SK-N-SH (cell line): Measurements from ENCODE around the gene TARBP1. TPM values are rescaled to one million over a fixed set of nuclear protein-coding genes. Genes with fewer than 3 reads are reported as not detected.

Experiments
- CTCF ChIA-PET: fragments of 300-600, 350-600 bp; formaldehyde crosslinking; extraction: SDS; loops from one replicate; lab custom pipeline; 2021; lab: Yijun Ruan, JAX
- POLR2A ChIA-PET: fragments of 350-600 bp; sonication (Branson Sonifier 250); formaldehyde crosslinking; extraction: SDS; loops from one replicate; lab custom pipeline; 2020; ENCODE audit warnings: antibody characterized with exemption, inconsistent platforms; lab: Yijun Ruan, JAX
- DNase-seq: peaks from one replicate; pipeline ENCODE4 v3.0.0; 2012
- H2AFZ ChIP-seq: fragments of 200-600 bp; sonication (generic); 2 replicates; pipeline ENCODE4 v1.8.1; 2016; ENCODE audit warnings: antibody characterized with exemption, mild to moderate bottlenecking, low read depth
- H3F3A ChIP-seq: fragments of 200-600 bp; sonication (generic); replicated peaks from 2 replicates; pipeline ENCODE3; 2016; ENCODE audit warnings: antibody characterized with exemption, mild to moderate bottlenecking; ENCODE audit not compliant: insufficient read depth
- H3K27ac ChIP-seq, 2 experiments: fragments of 200-500 bp in 1 of 2; fragments of 200-600 bp in 1 of 2; sonication (Bioruptor generic) in 1 of 2; sonication (generic), shearing (Covaris generic) in 1 of 2; 2 replicates each; pipeline versions ENCODE4 v1.5.1 to v1.6.1; 2014 to 2016; ENCODE audit warnings: low read depth in 2 of 2, inconsistent platforms in 1 of 2, low read length in 1 of 2, mild to moderate bottlenecking in 1 of 2, mixed read lengths in 1 of 2
- H3K27me3 ChIP-seq: fragments of 200-600 bp; sonication (generic), shearing (Covaris generic); 2 replicates; pipeline ENCODE4 v1.6.1; 2016; ENCODE audit warnings: mixed run types; ENCODE audit not compliant: insufficient read depth
- H3K36me3 ChIP-seq, 2 experiments: fragments of 200-500 bp in 1 of 2; fragments of 200-600 bp in 1 of 2; sonication (Bioruptor generic) in 1 of 2; sonication (generic) in 1 of 2; replicated peaks in 1 of 2; 2 replicates each; pipeline versions ENCODE3 to v1.5.1; 2014 to 2016; ENCODE audit warnings: low read length in 1 of 2, mild to moderate bottlenecking in 1 of 2; ENCODE audit not compliant: insufficient read depth in 2 of 2, control insufficient read depth in 1 of 2
- H3K4me1 ChIP-seq, 2 experiments: fragments of 200-500 bp in 1 of 2; fragments of 200-600 bp in 1 of 2; sonication (Bioruptor generic) in 1 of 2; sonication (generic), shearing (Covaris generic) in 1 of 2; 2 replicates each; pipeline versions ENCODE4 v1.5.1 to v1.6.1; 2014 to 2016; ENCODE audit warnings: low read depth in 1 of 2, low read length in 1 of 2, mixed run types in 1 of 2; ENCODE audit not compliant: insufficient read depth in 2 of 2, control insufficient read depth in 1 of 2
- H3K4me2 ChIP-seq: fragments of 200-600 bp; sonication (generic), shearing (Covaris generic); 2 replicates; pipeline ENCODE4 v1.6.1; 2017; ENCODE audit warnings: mixed run types
- H3K4me3 ChIP-seq, 2 experiments: fragments of 200-500 bp in 1 of 2; fragments of 200-600 bp in 1 of 2; sonication (Bioruptor generic) in 1 of 2; sonication (generic), shearing (Covaris generic) in 1 of 2; 2 replicates each; pipeline versions ENCODE4 v1.5.1 to v1.8.1; 2014 to 2016; ENCODE audit warnings: low read depth in 2 of 2, inconsistent platforms in 1 of 2, low read length in 1 of 2, mild to moderate bottlenecking in 1 of 2, mixed read lengths in 1 of 2, moderate library complexity in 1 of 2
- H3K79me2 ChIP-seq: fragments of 200-600 bp; sonication (generic); 2 replicates; pipeline ENCODE4 v1.8.1; 2017; ENCODE audit warnings: mild to moderate bottlenecking; ENCODE audit not compliant: insufficient read depth
- H3K9ac ChIP-seq: fragments of 200-600 bp; sonication (generic); 2 replicates; pipeline ENCODE4 v1.6.1; 2017; ENCODE audit warnings: mixed run types
- H3K9me2 ChIP-seq: fragments of 200-600 bp; sonication (generic); 2 replicates; pipeline ENCODE4 v1.6.1; 2017; ENCODE audit warnings: mixed run types
- H3K9me3 ChIP-seq: fragments of 200-600 bp; sonication (generic); 2 replicates; pipeline ENCODE4 v1.6.1; 2017; ENCODE audit warnings: mixed run types, mild to moderate bottlenecking, moderate library complexity
- H4K20me1 ChIP-seq: fragments of 200-600 bp; sonication (generic); 2 replicates; pipeline ENCODE4 v1.6.1; 2017; ENCODE audit warnings: mild to moderate bottlenecking, mixed run types; ENCODE audit not compliant: insufficient read depth
- FOXJ3 ChIP-seq: sonication (generic); formaldehyde crosslinking; IDR thresholded peaks from 2 replicates; pipeline ENCODE4 v1.5.1; 2020; ENCODE audit warnings: mild to moderate bottlenecking, missing genetic modification reagents
- FOXM1 ChIP-seq: IDR thresholded peaks from 2 replicates; pipeline ENCODE4 v1.4.0; 2012; ENCODE audit warnings: low read depth, mild to moderate bottlenecking
- GABPA ChIP-seq: IDR thresholded peaks from 2 replicates; pipeline ENCODE4 v1.4.0; 2012; ENCODE audit warnings: low read depth, mild to moderate bottlenecking
- GATA2 ChIP-seq: sonication (generic); formaldehyde crosslinking; IDR thresholded peaks from 2 replicates; pipeline ENCODE4 v1.5.0; 2020; ENCODE audit warnings: mild to moderate bottlenecking, missing genetic modification reagents
- JUND ChIP-seq: IDR thresholded peaks from 2 replicates; pipeline ENCODE4 v1.4.0; 2012
- MAX ChIP-seq: IDR thresholded peaks from 2 replicates; pipeline ENCODE4 v1.4.0; 2012; ENCODE audit warnings: low read depth
- MEF2A ChIP-seq: IDR thresholded peaks from 2 replicates; pipeline ENCODE4 v1.4.0; 2012; ENCODE audit warnings: low read depth, borderline replicate concordance
- MXI1 ChIP-seq: IDR thresholded peaks from 2 replicates; pipeline ENCODE4 v1.6.1; 2012; ENCODE audit warnings: mild to moderate bottlenecking, low read depth, low read length, improper control_type of control experiment
- NRF1 ChIP-seq: IDR thresholded peaks from 2 replicates; pipeline ENCODE4 v1.6.1; 2012; ENCODE audit warnings: low read depth, mild to moderate bottlenecking, low read length
- POLR2AphosphoS5 ChIP-seq: IDR thresholded peaks from 2 replicates; pipeline ENCODE4 v1.6.1; 2012; ENCODE audit warnings: low read depth, low read length
- RAD21 ChIP-seq: IDR thresholded peaks from 2 replicates; pipeline ENCODE4 v1.6.1; 2012; ENCODE audit warnings: mild to moderate bottlenecking, low read length
- RFX5 ChIP-seq: IDR thresholded peaks from 2 replicates; pipeline ENCODE4 v1.6.1; 2012; ENCODE audit warnings: mild to moderate bottlenecking, improper control_type of control experiment, low read length
- RXRA ChIP-seq: IDR thresholded peaks from 2 replicates; pipeline ENCODE4 v1.4.0; 2012; ENCODE audit warnings: low read depth, mild to moderate bottlenecking, borderline replicate concordance
- TAF1 ChIP-seq: IDR thresholded peaks from 2 replicates; pipeline ENCODE4 v1.6.1; 2012; ENCODE audit warnings: low read depth, mild to moderate bottlenecking, low read length, moderate library complexity, borderline replicate concordance
- USF1 ChIP-seq: IDR thresholded peaks from 2 replicates; pipeline ENCODE4 v1.4.0; 2012; ENCODE audit warnings: low read depth, borderline replicate concordance
- USF2 ChIP-seq: fragments of 150-350 bp; IDR thresholded peaks from 2 replicates; pipeline ENCODE4 v1.6.1; 2017; ENCODE audit warnings: antibody characterized with exemption, low read length, low read depth, borderline replicate concordance
- YY1 ChIP-seq: IDR thresholded peaks from 2 replicates; pipeline ENCODE4 v1.4.0; 2012; ENCODE audit warnings: low read depth, mild to moderate bottlenecking
- WGBS: methylation state at CpG from one replicate; pipeline ENCODE4 v1.1.6; 2017; ENCODE audit warnings: low lambda C conversion rate; 5-methylcytosine and 5-hydroxymethylcytosine counted together
- polyA plus RNA-seq, 3 experiments: library from polyadenylated mRNA; depleted of rRNA; stranded (reverse); fragments of >200 nt; gene quantifications; 2 replicates each; pipeline ENCODE4 v1.2.3, GENCODE V29; 2012

The TARBP1 gene
- polyA plus RNA-seq, 1 of the 3 experiments (the other 2 are of a cell fraction) = 33.0 TPM

GRCh38 chr1:234495231-234495990, 16.4 kb upstream of the TARBP1 start (continued):
- peak; percentile 25; the same call in 1 of the 2 replicates for TF ChIP-seq MAX
- TF ChIP-seq FOXM1 = no peak
- peak; percentile 59; the same call in 1 of the 2 replicates for TF ChIP-seq RXRA
- TF ChIP-seq YY1 = no peak
- peak; percentile 82 for TF ChIP-seq JUND
- no peak for TF ChIP-seq GATA2 (CRISPR knock-in tag)
- no peak for TF ChIP-seq TAF1
- TF ChIP-seq NRF1 = no peak
- TF ChIP-seq GABPA = 0 out of 2 replicates have a peak, but pooled peaks have one; percentile 20
- TF ChIP-seq FOXJ3 (CRISPR knock-in tag) = no peak
- TF ChIP-seq MEF2A = peak; percentile 77
- no peak for TF ChIP-seq RFX5

- H3K4me3 ChIP-seq = no peak overlapping the region
- H3K4me2 ChIP-seq = peak overlapping the region; percentile 79; the same call in 1 of the 2 replicates
- no peaks in the 10 kb centered on the region for H3K36me3 ChIP-seq
- WGBS = 97% methylated on average over 4 of the region's 4 CpGs
- peak overlapping the region; percentile 74; the same call in 1 of the 2 replicates for H2AFZ ChIP-seq
- H3K4me1 ChIP-seq = peaks cover 8 to 15% of the 10 kb centered on the region in 2 experiments; a peak in 2 of 4 replicates
- no peak for DNase-seq
- ChIA-PET POLR2A (no interaction called here), CTCF (interaction anchor here (0.6 to 0.7 kb wide), 2 partner anchors 275 to 590 kb away, joined by 3 read pairs; no protein-coding TSS in a partner anchor)
- H4K20me1 ChIP-seq = no peaks in the 10 kb centered on the region
- H3K79me2 ChIP-seq = no peaks in the 10 kb centered on the region
- H3K27me3 ChIP-seq = no peaks in the 10 kb centered on the region
- peaks cover 25% of the 10 kb centered on the region for H3F3A ChIP-seq
- H3K9ac ChIP-seq = 0 out of 2 replicates have a peak overlapping the region, but pooled peaks have one; percentile 81
- TF ChIP-seq MXI1 (no peak), RFX5 (no peak), GABPA (no peak), USF2 (no peak), RAD21 (no peak), USF1 (no peak), FOXJ3 (CRISPR knock-in tag) (no peak), POLR2AphosphoS5 (no peak)
- H3K9me3 ChIP-seq = no peaks in the 10 kb centered on the region
- no peaks in the 10 kb centered on the region for H3K9me2 ChIP-seq
- H3K27ac ChIP-seq = peak overlapping the region in 1 of 2 experiments; percentile 96; a peak in 2 of 4 replicates
Measured at GRCh38 chr1:234494049-234494448, 15.1 kb upstream of the TARBP1 start.
